MM.1S (cell line): Measurements from ENCODE around the gene GLRX3.
"Not testable (repeated sequence)": the region's sequence is repeated elsewhere in the genome, so short reads cannot be mapped to it uniquely, and the experiment has no call there.

Experiments
- DNase-seq: peaks from one replicate; pipeline ENCODE4 v3.0.0-alpha.2; 2015
- H2AFZ ChIP-seq: fragments of 300-600 bp; sonication (generic); 2 replicates; pipeline ENCODE4 v1.6.0; 2016; ENCODE audit warnings: antibody characterized with exemption, low read length
- H3F3A ChIP-seq: fragments of 300-600 bp; sonication (generic); 2 replicates; pipeline ENCODE4 v1.6.1; 2016; ENCODE audit warnings: mild to moderate bottlenecking, antibody characterized with exemption, low read length, moderate library complexity, mixed read lengths; ENCODE audit not compliant: insufficient read depth
- H3K27ac ChIP-seq: fragments of 300-600 bp; sonication (generic); 2 replicates; pipeline ENCODE4 v1.5.1; 2016; ENCODE audit warnings: mild to moderate bottlenecking, low read length
- H3K27me3 ChIP-seq: fragments of 300-600 bp; sonication (generic); replicated peaks from 2 replicates; pipeline ENCODE4 v1.6.0; 2016; ENCODE audit warnings: low read length; ENCODE audit not compliant: insufficient read depth
- H3K36me3 ChIP-seq: fragments of 300-600 bp; sonication (generic); replicated peaks from 2 replicates; pipeline ENCODE4 v1.6.1; 2016; ENCODE audit warnings: mild to moderate bottlenecking, low read length, mixed read lengths; ENCODE audit not compliant: insufficient read depth
- H3K4me1 ChIP-seq: fragments of 300-600 bp; sonication (generic); 2 replicates; pipeline ENCODE4 v1.6.1; 2016; ENCODE audit warnings: low read length, mixed read lengths
- H3K4me2 ChIP-seq: fragments of 300-600 bp; sonication (generic); 2 replicates; pipeline ENCODE4 v1.6.0; 2016; ENCODE audit warnings: low read depth, low read length
- H3K4me3 ChIP-seq: fragments of 300-600 bp; sonication (generic); 2 replicates; pipeline ENCODE4 v1.5.1; 2016; ENCODE audit warnings: low read length, mixed read lengths
- H3K79me2 ChIP-seq: fragments of 300-600 bp; sonication (generic); 2 replicates; pipeline ENCODE4 v1.6.1; 2016; ENCODE audit warnings: mixed run types, low read length, mixed read lengths
- H3K9ac ChIP-seq: fragments of 300-600 bp; sonication (generic); 2 replicates; pipeline ENCODE4 v1.6.1; 2016; ENCODE audit warnings: low read length, mixed read lengths
- H3K9me2 ChIP-seq: fragments of 300-600 bp; sonication (generic); replicated peaks from 2 replicates; pipeline ENCODE4 v1.6.1; 2016; ENCODE audit warnings: mild to moderate bottlenecking, low read length, mixed read lengths; ENCODE audit not compliant: insufficient read depth
- H3K9me3 ChIP-seq: fragments of 300-600 bp; sonication (generic); replicated peaks from 2 replicates; pipeline ENCODE4 v1.6.1; 2016; ENCODE audit warnings: mild to moderate bottlenecking, low read length, mixed read lengths; ENCODE audit not compliant: insufficient read depth
- H4K20me1 ChIP-seq: fragments of 300-600 bp; sonication (generic); 2 replicates; pipeline ENCODE4 v1.6.1; 2016; ENCODE audit warnings: mild to moderate bottlenecking, low read length, moderate library complexity, mixed read lengths; ENCODE audit not compliant: insufficient read depth
- CTCF ChIP-seq: fragments of 300-600 bp; sonication (generic); IDR thresholded peaks from 2 replicates; pipeline ENCODE4 v1.5.1; 2016; ENCODE audit warnings: antibody characterized with exemption, low read length, mixed read lengths
- EZH2 ChIP-seq: fragments of 300-600 bp; sonication (generic); optimal IDR thresholded peaks from 2 replicates; pipeline ENCODE3; 2017; ENCODE audit warnings: low read depth, mild to moderate bottlenecking, antibody characterized with exemption, low read length, mixed read lengths
- EZH2phosphoT487 ChIP-seq: fragments of 300-600 bp; sonication (generic); IDR thresholded peaks from 2 replicates; pipeline ENCODE4 v1.6.1; 2018; ENCODE audit warnings: antibody characterized with exemption, low read length

Gene GLRX3

GRCh38 chr10:130200179-130201042, 64.2 kb downstream of the GLRX3 start:
- no peak for TF ChIP-seq EZH2phosphoT487
- no peaks in the 10 kb centered on the region for H3K9me2 ChIP-seq
- H4K20me1 ChIP-seq = no peaks in the 10 kb centered on the region
- H3K4me1 ChIP-seq = no peaks in the 10 kb centered on the region
- no peaks in the 10 kb centered on the region for H3K79me2 ChIP-seq
- H3K27me3 ChIP-seq = peaks cover 20% of the 10 kb centered on the region; the same call in 1 of the 2 replicates
- H3K36me3 ChIP-seq = no peaks in the 10 kb centered on the region
- H3K9me3 ChIP-seq = no peaks in the 10 kb centered on the region
- no peak overlapping the region for H3K9ac ChIP-seq
- H3K4me2 ChIP-seq = no peak overlapping the region
- H2AFZ ChIP-seq = no peak overlapping the region
- no peaks in the 10 kb centered on the region for H3F3A ChIP-seq
- no peak for DNase-seq
- H3K27ac ChIP-seq = no peak overlapping the region
- no peak overlapping the region for H3K4me3 ChIP-seq

- no peaks in the 10 kb centered on the region for H3K9me3 ChIP-seq
- H3K9ac ChIP-seq = no peak overlapping the region
- H3K27ac ChIP-seq = no peak overlapping the region
- no peaks in the 10 kb centered on the region for H3K4me1 ChIP-seq
- no peaks in the 10 kb centered on the region for H3K9me2 ChIP-seq
- peaks cover 20% of the 10 kb centered on the region; the same call in 1 of the 2 replicates for H3K27me3 ChIP-seq
- H3K4me3 ChIP-seq = no peak overlapping the region
- no peaks in the 10 kb centered on the region for H3K36me3 ChIP-seq
- no peaks in the 10 kb centered on the region for H4K20me1 ChIP-seq
- H2AFZ ChIP-seq = no peak overlapping the region
- DNase-seq = no peak
- H3K4me2 ChIP-seq = no peak overlapping the region
- no peaks in the 10 kb centered on the region for H3F3A ChIP-seq
- no peaks in the 10 kb centered on the region for H3K79me2 ChIP-seq
- TF ChIP-seq EZH2 = no peak
- TF ChIP-seq CTCF = no peak
- TF ChIP-seq EZH2phosphoT487 = no peak
Measured at GRCh38 chr10:130201043-130201380, 64.8 kb downstream of the GLRX3 start.

GRCh38 chr10:130202150-130202549, 66.0 kb downstream of the GLRX3 start:
- H3K4me1 ChIP-seq, H3K9me3 ChIP-seq, H4K20me1 ChIP-seq, H3K9me2 ChIP-seq, H3K4me3 ChIP-seq, H3K9ac ChIP-seq, H2AFZ ChIP-seq, H3F3A ChIP-seq, DNase-seq, H3K27ac ChIP-seq, H3K4me2 ChIP-seq, H3K79me2 ChIP-seq, H3K36me3 ChIP-seq: not testable (repeated sequence)
- peaks cover 24% of the 10 kb centered on the region; the same call in 1 of the 2 replicates for H3K27me3 ChIP-seq

GRCh38 chr10:130202984-130203621, 66.9 kb downstream of the GLRX3 start:
- peaks cover 24% of the 10 kb centered on the region; the same call in 1 of the 2 replicates for H3K27me3 ChIP-seq
- H3K4me3 ChIP-seq = no peak overlapping the region
- no peaks in the 10 kb centered on the region for H3K9me2 ChIP-seq
- no peaks in the 10 kb centered on the region for H4K20me1 ChIP-seq
- no peak overlapping the region for H2AFZ ChIP-seq
- no peak for DNase-seq
- H3K9ac ChIP-seq = no peak overlapping the region
- no peaks in the 10 kb centered on the region for H3K79me2 ChIP-seq
- TF ChIP-seq EZH2phosphoT487 (no peak), EZH2 (no peak), CTCF (no peak)
- no peaks in the 10 kb centered on the region for H3K4me1 ChIP-seq
- no peak overlapping the region for H3K27ac ChIP-seq
- H3F3A ChIP-seq = no peaks in the 10 kb centered on the region
- no peaks in the 10 kb centered on the region for H3K36me3 ChIP-seq
- no peak overlapping the region for H3K4me2 ChIP-seq
- H3K9me3 ChIP-seq = no peaks in the 10 kb centered on the region
